ENCODE data around the gene NAA80.

The NAA80 gene

DNA sequence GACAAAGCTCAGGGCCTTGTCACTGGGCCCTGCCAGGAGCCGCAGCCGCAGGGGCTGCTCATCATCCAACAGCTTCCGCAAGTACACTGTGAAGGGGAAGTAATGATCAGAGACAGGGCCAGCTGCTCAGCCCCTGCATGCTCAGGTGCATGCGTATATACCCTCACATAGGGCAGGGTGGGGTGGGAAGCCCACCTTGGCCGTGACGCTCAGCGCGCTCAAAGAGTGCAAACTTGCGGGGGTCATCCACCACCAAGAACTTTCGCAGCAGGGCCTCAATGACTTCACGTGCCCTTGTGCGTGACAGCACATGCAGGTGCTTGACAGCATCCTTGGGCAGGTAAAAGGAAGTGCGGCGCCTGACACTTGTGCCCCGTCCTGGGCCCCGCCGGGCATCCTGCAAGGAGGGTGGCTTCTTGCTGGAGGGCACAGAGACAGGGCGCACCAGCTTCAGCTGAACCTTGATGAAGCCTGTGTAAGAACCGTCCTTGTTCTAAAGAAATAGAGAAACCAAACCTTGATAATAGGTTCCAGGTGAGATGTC is 32.2 kb upstream of the NAA80 start:
- Histone ChIP-seq H3K36me3 (ENCODE audit: control insufficient read depth, low read length) (peaks cover 78% of the 10 kb centered on the region), H3K4me3 (ENCODE audit: low read length) (no peak overlapping the region), H4K20me1 (ENCODE audit: control insufficient read depth, insufficient read depth, low read depth, low read length) (0 out of 2 replicates have a peak, but pooled peaks cover 8% of the 10 kb centered on the region), H3K9me2 (replicated peaks; ENCODE audit: control insufficient read depth, low read length) (no peaks in the 10 kb centered on the region), H3K4me2 (ENCODE audit: low read length) (no peak overlapping the region), H3K79me2 (ENCODE audit: control insufficient read depth, low read length) (peaks cover 62% of the 10 kb centered on the region), H3K27ac (ENCODE audit: low read depth, low read length) (no peak overlapping the region), H3K4me1 (ENCODE audit: control insufficient read depth, low read length) (peaks cover 46% of the 10 kb centered on the region), H3F3A (ENCODE audit: control insufficient read depth, insufficient read depth) (peaks cover 21% of the 10 kb centered on the region), H3K9me3 (ENCODE audit: control insufficient read depth, insufficient read depth, low read length) (no peaks in the 10 kb centered on the region), H3K27me3 (ENCODE audit: control insufficient read depth, low read length) (no peaks in the 10 kb centered on the region)
- TF ChIP-seq EZH2phosphoT487 (IDR thresholded peaks at IDR 0.05; ENCODE audit: borderline replicate concordance, low read length) = no peak
- TF ChIP-seq, protein P1, sequence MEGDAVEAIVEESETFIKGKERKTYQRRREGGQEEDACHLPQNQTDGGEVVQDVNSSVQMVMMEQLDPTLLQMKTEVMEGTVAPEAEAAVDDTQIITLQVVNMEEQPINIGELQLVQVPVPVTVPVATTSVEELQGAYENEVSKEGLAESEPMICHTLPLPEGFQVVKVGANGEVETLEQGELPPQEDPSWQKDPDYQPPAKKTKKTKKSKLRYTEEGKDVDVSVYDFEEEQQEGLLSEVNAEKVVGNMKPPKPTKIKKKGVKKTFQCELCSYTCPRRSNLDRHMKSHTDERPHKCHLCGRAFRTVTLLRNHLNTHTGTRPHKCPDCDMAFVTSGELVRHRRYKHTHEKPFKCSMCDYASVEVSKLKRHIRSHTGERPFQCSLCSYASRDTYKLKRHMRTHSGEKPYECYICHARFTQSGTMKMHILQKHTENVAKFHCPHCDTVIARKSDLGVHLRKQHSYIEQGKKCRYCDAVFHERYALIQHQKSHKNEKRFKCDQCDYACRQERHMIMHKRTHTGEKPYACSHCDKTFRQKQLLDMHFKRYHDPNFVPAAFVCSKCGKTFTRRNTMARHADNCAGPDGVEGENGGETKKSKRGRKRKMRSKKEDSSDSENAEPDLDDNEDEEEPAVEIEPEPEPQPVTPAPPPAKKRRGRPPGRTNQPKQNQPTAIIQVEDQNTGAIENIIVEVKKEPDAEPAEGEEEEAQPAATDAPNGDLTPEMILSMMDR (IDR thresholded peaks at IDR 0.05; ENCODE audit: low read depth, low read length, poor library complexity, severe bottlenecking) = no peak

GRCh38 chr3:50330330-50330729 is 31.1 kb upstream of the NAA80 start:
- TF ChIP-seq, protein P1 (IDR thresholded peaks at IDR 0.05; ENCODE audit: low read depth, low read length, poor library complexity, severe bottlenecking) = no peak
- TF ChIP-seq EZH2phosphoT487 (IDR thresholded peaks at IDR 0.05; ENCODE audit: borderline replicate concordance, low read length) = no peak
- Histone ChIP-seq H3K4me3 (ENCODE audit: low read length) (no peak overlapping the region), H3K9me3 (ENCODE audit: control insufficient read depth, insufficient read depth, low read length) (no peaks in the 10 kb centered on the region), H3K4me2 (ENCODE audit: low read length) (no peak overlapping the region), H3F3A (ENCODE audit: control insufficient read depth, insufficient read depth) (peaks cover 21% of the 10 kb centered on the region), H3K4me1 (ENCODE audit: control insufficient read depth, low read length) (peaks cover 38% of the 10 kb centered on the region), H3K36me3 (ENCODE audit: control insufficient read depth, low read length) (peaks cover 78% of the 10 kb centered on the region), H3K79me2 (ENCODE audit: control insufficient read depth, low read length) (peaks cover 57% of the 10 kb centered on the region), H4K20me1 (ENCODE audit: control insufficient read depth, insufficient read depth, low read depth, low read length) (no peaks in the 10 kb centered on the region), H3K27ac (ENCODE audit: low read depth, low read length) (no peak overlapping the region), H3K9me2 (replicated peaks; ENCODE audit: control insufficient read depth, low read length) (no peaks in the 10 kb centered on the region), H3K27me3 (ENCODE audit: control insufficient read depth, low read length) (no peaks in the 10 kb centered on the region)

DNA sequence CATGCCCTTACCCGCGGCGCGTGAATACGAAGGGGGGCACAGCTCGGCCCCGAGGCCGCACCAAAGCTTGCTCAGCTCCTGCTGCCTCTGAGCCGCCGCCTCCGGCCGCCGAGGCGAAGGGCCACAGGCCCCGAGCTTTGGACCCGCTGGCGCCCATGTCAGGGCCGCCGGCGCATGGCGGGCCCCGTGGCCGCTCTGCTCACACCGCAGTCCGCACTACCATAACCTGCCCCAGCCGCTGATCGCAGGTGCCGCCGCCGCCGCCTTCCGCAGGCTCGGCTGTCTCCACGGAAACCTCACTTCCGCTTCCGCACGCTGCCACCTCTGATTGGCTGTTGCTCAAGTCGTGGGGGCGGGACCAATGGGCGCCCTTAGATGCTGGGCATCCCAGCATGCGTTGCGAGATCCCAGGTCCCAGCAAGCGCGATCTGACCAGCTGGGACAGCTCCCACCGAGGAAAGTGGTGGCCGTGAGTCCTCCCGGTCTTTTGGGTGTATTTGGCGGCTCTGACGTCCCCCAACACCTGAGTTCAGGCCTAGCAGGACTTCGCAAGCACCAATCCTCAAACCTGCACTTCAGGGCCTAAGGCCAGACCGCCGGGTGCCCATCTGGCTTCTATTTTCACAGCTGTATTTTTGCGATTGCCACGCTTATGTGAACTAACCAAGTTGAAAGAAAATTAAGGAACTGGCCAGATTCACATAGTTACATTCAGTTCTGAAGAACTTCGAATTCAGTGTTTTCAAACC is 28.9 kb upstream of the NAA80 start, which contains the start of gene TUSC2:
TUSC2 (minus strand) TSS at position 281 of the 749 bp plus-strand sequence; CDS start at position 157, 124 bp downstream.
- Histone ChIP-seq H3K9me3 (ENCODE audit: control insufficient read depth, insufficient read depth, low read length) (no peaks in the 10 kb centered on the region), H3K4me1 (ENCODE audit: control insufficient read depth, low read length) (peaks cover 23% of the 10 kb centered on the region), H3K27ac (ENCODE audit: low read depth, low read length) (peak within 1 kb of the TSS; percentile 36), H3F3A (ENCODE audit: control insufficient read depth, insufficient read depth) (peaks cover 21% of the 10 kb centered on the region), H3K36me3 (ENCODE audit: control insufficient read depth, low read length) (peaks cover 68% of the 10 kb centered on the region), H3K4me3 (ENCODE audit: low read length) (peak within 1 kb of the TSS; percentile 91), H3K79me2 (ENCODE audit: control insufficient read depth, low read length) (peaks cover 35% of the 10 kb centered on the region), H4K20me1 (ENCODE audit: control insufficient read depth, insufficient read depth, low read depth, low read length) (no peaks in the 10 kb centered on the region), H3K9me2 (replicated peaks; ENCODE audit: control insufficient read depth, low read length) (no peaks in the 10 kb centered on the region), H3K27me3 (ENCODE audit: control insufficient read depth, low read length) (no peaks in the 10 kb centered on the region), H3K4me2 (ENCODE audit: low read length) (peak within 1 kb of the TSS; percentile 72)
- TF ChIP-seq, protein P1 (IDR thresholded peaks at IDR 0.05; ENCODE audit: low read depth, low read length, poor library complexity, severe bottlenecking) = no peak
- TF ChIP-seq EZH2phosphoT487 (IDR thresholded peaks at IDR 0.05; ENCODE audit: borderline replicate concordance, low read length) = no peak

Data from DOHH2 (cell line).